IgD-negative memory B cell (primary cell): ENCODE measurements around the gene SLAMF6. TPM values are rescaled to one million over a fixed set of nuclear protein-coding genes. Genes with fewer than 3 reads are reported as not detected.
"Not testable (repeated sequence)": the region's sequence is repeated elsewhere in the genome, so short reads cannot be mapped to it uniquely, and the experiment has no call there.

ENCODE experiments used
- H3K27ac Mint-ChIP-seq, 3 donors: one replicate each; pipeline ENCODE4 v1.8.0; 2020 to 2022; ENCODE audit warnings: mild to moderate bottlenecking in 3 of 3, mixed read lengths in 3 of 3, moderate library complexity in 1 of 3
- H3K27me3 Mint-ChIP-seq: one replicate; pipeline ENCODE4 v1.8.0; 2021; ENCODE audit warnings: mixed read lengths
- H3K36me3 Mint-ChIP-seq: one replicate; pipeline ENCODE4 v1.8.0; 2020; ENCODE audit warnings: mild to moderate bottlenecking, mixed read lengths
- H3K4me1 Mint-ChIP-seq, 3 donors: one replicate each; pipeline ENCODE4 v1.8.0; 2020 to 2022; ENCODE audit warnings: mixed read lengths in 3 of 3, mild to moderate bottlenecking in 1 of 3
- H3K4me3 Mint-ChIP-seq, 4 donors: one replicate each; pipeline ENCODE4 v1.8.0; 2020 to 2022; ENCODE audit warnings: mild to moderate bottlenecking in 4 of 4, mixed read lengths in 4 of 4, moderate library complexity in 3 of 4
- H3K9me3 Mint-ChIP-seq, 3 donors: one replicate each; pipeline ENCODE4 v1.8.0; 2020 to 2021; ENCODE audit warnings: mixed read lengths in 3 of 3, mild to moderate bottlenecking in 1 of 3
- polyA plus RNA-seq: library from polyadenylated mRNA; unstranded; fragments of 300-500 nt; fragmentation: Illumina TruSeq; gene quantifications from one replicate; pipeline ENCODE4 v1.2.3, GENCODE V29; 2021

Gene SLAMF6
- polyA plus RNA-seq, 1 donor from 2014 or later = 109 TPM

DNA sequence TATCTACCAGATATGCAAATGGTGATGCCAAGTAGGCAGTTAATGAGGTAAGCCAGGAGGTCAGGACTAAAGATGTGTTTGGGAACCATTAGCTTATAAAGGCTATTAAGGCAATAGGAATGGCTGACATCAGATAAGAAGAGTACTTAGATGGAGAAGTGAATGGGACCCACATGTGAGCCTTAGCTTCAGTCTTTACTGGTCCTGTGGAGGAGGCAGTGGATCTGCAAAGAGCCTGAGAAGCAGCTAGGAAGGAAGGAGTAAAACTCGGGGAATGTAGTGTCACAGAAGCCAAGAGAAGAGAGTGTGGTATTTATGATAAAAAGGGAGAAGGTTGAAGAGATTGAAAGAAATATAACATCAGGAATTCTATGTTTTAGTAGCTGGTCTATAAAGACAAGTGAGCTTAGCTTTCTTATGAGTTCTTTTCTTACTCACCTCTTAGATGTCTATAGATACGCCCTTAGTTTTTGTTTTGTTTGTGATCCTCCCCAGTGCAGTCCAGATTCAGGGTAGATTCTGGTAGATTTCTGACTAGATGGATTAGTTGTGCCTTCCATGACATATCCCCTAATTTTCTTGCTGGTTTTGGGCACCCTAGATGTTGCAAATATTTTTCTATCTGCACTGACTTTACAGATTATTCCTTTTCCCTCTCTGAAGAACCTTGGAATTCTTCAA is 39.4 kb downstream of the SLAMF6 start:
- H3K4me3 Mint-ChIP-seq = peak overlapping the region in 2 of 4 donors; percentile 6 to 39
- peaks cover 0 to 10% (median 0%) of the 10 kb centered on the region in 3 donors for H3K9me3 Mint-ChIP-seq
- peak overlapping the region in 2 of 3 donors; percentile 2 to 10 for H3K27ac Mint-ChIP-seq
- no peaks in the 10 kb centered on the region for H3K27me3 Mint-ChIP-seq
- peaks cover 43 to 58% (median 47%) of the 10 kb centered on the region in 3 donors for H3K4me1 Mint-ChIP-seq
- H3K36me3 Mint-ChIP-seq = peaks cover 20% of the 10 kb centered on the region

GRCh38 chr1:160481979-160482596 is 41.0 kb downstream of the SLAMF6 start:
- peaks cover 20% of the 10 kb centered on the region for H3K36me3 Mint-ChIP-seq
- H3K27ac Mint-ChIP-seq = peak overlapping the region in 2 of 3 donors; percentile 23 to 60
- peaks cover 33 to 45% (median 33%) of the 10 kb centered on the region in 3 donors for H3K4me1 Mint-ChIP-seq
- peaks cover 0 to 10% (median 0%) of the 10 kb centered on the region in 3 donors for H3K9me3 Mint-ChIP-seq
- no peaks in the 10 kb centered on the region for H3K27me3 Mint-ChIP-seq
- H3K4me3 Mint-ChIP-seq = peak overlapping the region in 1 of 4 donors; percentile 63

- peak overlapping the region in 2 of 4 donors; percentile 32 to 39 for H3K4me3 Mint-ChIP-seq
- H3K4me1 Mint-ChIP-seq = peaks cover 23 to 35% (median 26%) of the 10 kb centered on the region in 3 donors
- peaks cover 0 to 12% (median 0%) of the 10 kb centered on the region in 3 donors for H3K9me3 Mint-ChIP-seq
- peak overlapping the region in 1 of 3 donors; percentile 64 for H3K27ac Mint-ChIP-seq
- peaks cover 13% of the 10 kb centered on the region for H3K36me3 Mint-ChIP-seq
- not testable (repeated sequence) for H3K27me3 Mint-ChIP-seq
Observed at GRCh38 chr1:160480781-160481180, 42.3 kb downstream of the SLAMF6 start.

DNA sequence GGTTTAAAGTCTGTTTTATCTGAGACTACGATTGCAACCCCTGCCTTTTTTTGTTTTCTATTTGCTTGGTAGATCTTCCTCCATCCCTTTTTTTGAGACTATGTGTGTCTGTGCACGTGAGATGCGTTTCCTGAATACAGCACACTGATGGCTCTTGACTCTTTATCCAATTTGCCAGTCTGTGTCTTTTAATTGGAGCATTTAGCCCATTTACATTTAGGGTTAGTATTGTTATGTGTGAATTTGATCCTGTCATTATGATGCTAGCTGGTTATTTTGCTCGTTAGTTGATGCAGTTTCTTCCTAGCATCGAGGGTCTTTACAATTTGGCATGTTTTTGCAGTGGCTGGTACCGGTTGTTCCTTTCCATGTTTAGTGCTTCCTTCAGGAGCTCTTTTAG is 44.0 kb downstream of the SLAMF6 start:
- H3K4me3 Mint-ChIP-seq, H3K27ac Mint-ChIP-seq, H3K36me3 Mint-ChIP-seq, H3K27me3 Mint-ChIP-seq, H3K9me3 Mint-ChIP-seq: not testable (repeated sequence)
- H3K4me1 Mint-ChIP-seq = peaks cover 19 to 30% (median 21%) of the 10 kb centered on the region in 3 donors

- no peak overlapping the region for H3K27ac Mint-ChIP-seq
- peaks cover 2% of the 10 kb centered on the region for H3K36me3 Mint-ChIP-seq
- peaks cover 0 to 6% (median 0%) of the 10 kb centered on the region in 3 donors for H3K9me3 Mint-ChIP-seq
- peaks cover 3 to 6% (median 5%) of the 10 kb centered on the region in 3 donors for H3K4me1 Mint-ChIP-seq
- no peak overlapping the region for H3K4me3 Mint-ChIP-seq
- no peaks in the 10 kb centered on the region for H3K27me3 Mint-ChIP-seq
Observed at GRCh38 chr1:160474392-160475242, 48.4 kb downstream of the SLAMF6 start.

GRCh38 chr1:160472112-160472511 is 50.9 kb downstream of the SLAMF6 start:
- peaks cover 0 to 2% (median 0%) of the 10 kb centered on the region in 3 donors for H3K9me3 Mint-ChIP-seq

GRCh38 chr1:160471253-160471652 is 51.8 kb downstream of the SLAMF6 start:
- Mint-ChIP-seq H3K4me1 (peaks cover 6 to 11% (median 9%) of the 10 kb centered on the region in 3 donors), H3K36me3 (no peaks in the 10 kb centered on the region), H3K4me3 (no peak overlapping the region), H3K27ac (no peak overlapping the region), H3K27me3 (no peaks in the 10 kb centered on the region), H3K9me3 (peaks cover 0 to 1% (median 0%) of the 10 kb centered on the region in 3 donors)

More at GRCh38 chr1:160472112-160472511, 50.9 kb downstream of the SLAMF6 start:
- no peaks in the 10 kb centered on the region for H3K27me3 Mint-ChIP-seq
- H3K4me1 Mint-ChIP-seq = peaks cover 2 to 8% (median 6%) of the 10 kb centered on the region in 3 donors
- H3K4me3 Mint-ChIP-seq = no peak overlapping the region
- no peaks in the 10 kb centered on the region for H3K36me3 Mint-ChIP-seq
- no peak overlapping the region for H3K27ac Mint-ChIP-seq

GRCh38 chr1:160467576-160467975 is 55.5 kb downstream of the SLAMF6 start:
- Mint-ChIP-seq H3K27ac (no peak overlapping the region), H3K4me1 (peaks cover 23 to 33% (median 29%) of the 10 kb centered on the region in 3 donors), H3K27me3 (peaks cover 1% of the 10 kb centered on the region), H3K9me3 (peaks cover 0 to 8% (median 3%) of the 10 kb centered on the region in 3 donors), H3K36me3 (peaks cover 2% of the 10 kb centered on the region), H3K4me3 (no peak overlapping the region)

DNA sequence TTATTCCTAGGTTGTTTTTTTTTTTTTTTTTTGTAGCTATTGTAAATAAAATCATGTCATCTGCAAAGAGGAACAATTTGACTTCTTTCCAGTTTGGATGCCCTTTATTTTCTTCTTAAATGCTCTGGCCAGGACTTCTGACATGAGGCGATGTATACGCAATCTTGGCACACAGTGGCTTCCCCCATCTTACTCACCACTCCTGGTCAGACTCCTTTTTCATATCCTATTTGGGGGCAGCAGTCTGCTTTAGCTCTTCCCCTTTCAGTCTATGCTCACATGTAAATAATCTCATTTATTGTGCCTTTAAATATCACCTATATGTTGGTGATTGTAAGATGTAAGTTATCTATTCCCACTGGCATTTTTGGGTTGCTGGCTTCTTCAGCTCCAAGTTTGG is 56.1 kb downstream of the SLAMF6 start:
- Mint-ChIP-seq H3K27ac (peak overlapping the region in 1 of 3 donors; percentile 71), H3K4me1 (peaks cover 23 to 35% (median 29%) of the 10 kb centered on the region in 3 donors)

GRCh38 chr1:160465123-160465522 is 57.9 kb downstream of the SLAMF6 start:
- H3K9me3 Mint-ChIP-seq = peaks cover 0 to 8% (median 3%) of the 10 kb centered on the region in 3 donors
- H3K36me3 Mint-ChIP-seq = peaks cover 2% of the 10 kb centered on the region
- peak overlapping the region in 1 of 3 donors; percentile 47 for H3K27ac Mint-ChIP-seq
- peaks cover 1% of the 10 kb centered on the region for H3K27me3 Mint-ChIP-seq
- H3K4me1 Mint-ChIP-seq = peaks cover 35 to 45% (median 40%) of the 10 kb centered on the region in 3 donors
- peak overlapping the region in 2 of 4 donors; percentile 85 for H3K4me3 Mint-ChIP-seq

More for the DNA sequence above, 56.1 kb downstream of the SLAMF6 start:
- Mint-ChIP-seq H3K36me3 (peaks cover 2% of the 10 kb centered on the region), H3K27me3 (peaks cover 1% of the 10 kb centered on the region), H3K4me3 (peak overlapping the region in 2 of 4 donors; percentile 75), H3K9me3 (peaks cover 0 to 8% (median 3%) of the 10 kb centered on the region in 3 donors)

DNA sequence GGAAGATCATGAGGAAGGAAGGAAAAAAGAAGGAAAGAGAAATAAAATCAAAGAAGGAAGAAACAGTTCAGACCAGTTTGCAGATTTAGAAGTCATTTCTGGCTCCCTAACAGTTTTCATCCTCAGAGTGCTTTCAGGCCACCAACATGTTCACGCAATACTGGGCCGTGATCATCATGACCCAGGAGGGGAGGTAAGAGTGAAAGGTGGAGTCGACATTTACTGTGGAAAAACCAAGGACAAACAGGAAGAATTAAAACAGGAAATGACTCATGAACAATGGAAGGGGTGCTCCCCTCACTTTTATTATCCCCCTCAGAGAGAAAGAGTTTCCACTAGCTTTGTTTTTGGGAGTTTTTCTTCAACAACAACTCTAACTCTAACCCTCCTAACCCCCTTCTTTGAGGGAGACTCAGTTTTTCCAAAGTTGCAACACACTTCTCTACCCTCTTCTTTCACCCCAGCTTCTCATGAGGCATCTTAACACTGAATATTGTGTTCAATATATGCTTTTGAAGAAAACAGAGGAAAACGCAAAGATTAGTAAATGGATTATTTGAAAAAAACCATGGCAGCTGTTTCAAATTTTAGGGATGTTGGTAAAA is 62.3 kb downstream of the SLAMF6 start:
- peaks cover 2% of the 10 kb centered on the region for H3K36me3 Mint-ChIP-seq
- H3K27me3 Mint-ChIP-seq = peaks cover 1% of the 10 kb centered on the region
- H3K4me1 Mint-ChIP-seq = peaks cover 29 to 48% (median 44%) of the 10 kb centered on the region in 3 donors
- peaks cover 0 to 8% (median 6%) of the 10 kb centered on the region in 3 donors for H3K9me3 Mint-ChIP-seq
- H3K27ac Mint-ChIP-seq = peak overlapping the region; percentile 12 to 83 (median 35)
- peak overlapping the region; percentile 1 to 82 (median 51) for H3K4me3 Mint-ChIP-seq

GRCh38 chr1:160460214-160460642 is 62.8 kb downstream of the SLAMF6 start:
- H3K36me3 Mint-ChIP-seq = peaks cover 2% of the 10 kb centered on the region
- peaks cover 25 to 43% (median 40%) of the 10 kb centered on the region in 3 donors for H3K4me1 Mint-ChIP-seq
- peak overlapping the region; percentile 12 to 83 (median 35) for H3K27ac Mint-ChIP-seq
- peak overlapping the region; percentile 1 to 82 (median 51) for H3K4me3 Mint-ChIP-seq
- H3K9me3 Mint-ChIP-seq = peaks cover 0 to 8% (median 6%) of the 10 kb centered on the region in 3 donors
- H3K27me3 Mint-ChIP-seq = peaks cover 1% of the 10 kb centered on the region

GRCh38 chr1:160459687-160460086 is 63.4 kb downstream of the SLAMF6 start:
- H3K27me3 Mint-ChIP-seq = peaks cover 1% of the 10 kb centered on the region
- H3K4me1 Mint-ChIP-seq = peaks cover 24 to 43% (median 39%) of the 10 kb centered on the region in 3 donors
- peak overlapping the region in 1 of 4 donors; percentile 82 for H3K4me3 Mint-ChIP-seq
- peaks cover 0 to 8% (median 4%) of the 10 kb centered on the region in 3 donors for H3K9me3 Mint-ChIP-seq
- peaks cover 2% of the 10 kb centered on the region for H3K36me3 Mint-ChIP-seq
- H3K27ac Mint-ChIP-seq = peak overlapping the region in 1 of 3 donors; percentile 35

DNA sequence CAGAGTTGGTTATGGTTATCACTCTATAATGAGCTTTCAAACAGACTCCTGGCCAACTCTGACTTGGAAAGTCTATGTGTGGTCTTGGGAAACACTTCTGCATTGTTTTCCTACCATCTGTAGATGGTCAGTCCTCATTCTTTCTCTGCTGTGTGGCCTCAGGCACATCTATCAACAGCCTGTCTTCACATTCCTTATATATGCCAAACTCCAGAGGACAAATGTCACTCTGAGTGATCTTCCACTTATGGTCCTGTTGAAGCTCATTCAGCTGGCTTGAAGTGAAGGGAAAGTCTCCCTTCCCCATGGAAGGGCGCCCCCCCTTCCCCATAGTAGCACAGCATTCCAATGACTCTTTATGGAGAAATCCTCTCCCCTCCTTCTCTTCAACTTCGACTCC is 64.0 kb downstream of the SLAMF6 start:
- no peaks in the 10 kb centered on the region for H3K36me3 Mint-ChIP-seq
- no peak overlapping the region for H3K27ac Mint-ChIP-seq
- H3K9me3 Mint-ChIP-seq = peaks cover 0 to 4% (median 3%) of the 10 kb centered on the region in 3 donors
- H3K4me3 Mint-ChIP-seq = no peak overlapping the region
- H3K4me1 Mint-ChIP-seq = peaks cover 24 to 40% (median 38%) of the 10 kb centered on the region in 3 donors
- peaks cover 1% of the 10 kb centered on the region for H3K27me3 Mint-ChIP-seq
